HG02970 (cell line): ENCODE results near the gene TENM4.
"Not testable (repeated sequence)": the region's sequence is repeated elsewhere in the genome, so short reads cannot be mapped to it uniquely, and the experiment has no call there.

ENCODE experiments used
- ATAC-seq: cut with Tn5 transposase; IDR thresholded peaks from one replicate; pipeline ENCODE4 v1.9.1; 2021; ENCODE audit warnings: mild to moderate bottlenecking, moderate library complexity, moderate number of reproducible peaks; ENCODE audit not compliant: unreplicated experiment, low FRiP score

The TENM4 gene

DNA sequence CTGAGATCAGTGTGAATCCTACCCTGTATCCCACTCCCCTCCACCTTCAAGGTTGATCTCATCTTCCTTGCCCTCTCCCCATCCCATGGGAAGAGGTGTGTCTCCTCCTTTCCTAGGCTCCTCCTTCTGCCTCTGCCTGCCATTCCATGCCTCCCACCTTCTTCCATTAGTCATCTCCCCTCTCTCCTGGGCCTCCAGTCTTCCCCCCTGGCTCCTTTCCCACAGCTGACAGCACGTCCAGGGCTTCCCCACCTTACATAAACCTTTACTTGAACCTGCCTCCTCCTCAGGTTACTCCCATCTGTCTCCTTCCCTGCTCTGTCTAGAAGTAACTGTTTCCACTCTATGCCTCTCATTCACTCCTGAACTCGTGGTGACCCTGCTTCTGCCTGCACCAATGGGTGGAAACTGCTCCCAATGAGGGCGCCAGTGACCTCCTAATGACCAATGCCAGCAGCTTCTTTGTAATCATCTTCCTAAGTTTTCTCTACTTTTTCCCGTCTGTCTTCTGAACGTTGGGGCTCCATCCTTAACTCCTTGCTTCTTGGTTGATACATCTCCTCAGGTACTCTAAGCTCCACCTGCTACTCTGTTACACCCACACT is 599.3 kb downstream of the TENM4 start:
- ATAC-seq: no peak

DNA sequence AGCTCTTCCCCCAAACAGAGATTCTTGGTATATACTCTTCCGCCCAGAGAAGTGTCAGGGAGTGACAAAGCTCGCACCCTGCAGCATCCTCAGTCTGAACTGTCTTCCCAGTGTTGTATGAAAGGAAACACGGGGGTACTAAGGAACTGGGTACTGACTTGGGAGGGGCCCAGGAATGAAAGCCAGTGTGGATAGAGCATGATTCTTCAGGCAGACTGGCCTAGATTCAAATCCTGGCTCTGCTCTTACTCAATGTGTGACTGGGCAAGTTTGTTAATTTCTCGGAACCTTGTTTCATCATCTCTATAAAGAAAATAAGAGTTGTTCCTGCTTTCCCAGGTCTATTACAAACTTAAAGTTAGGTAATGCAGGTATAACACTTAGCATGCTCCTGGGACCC is 600.2 kb downstream of the TENM4 start:
- no peak for ATAC-seq

DNA sequence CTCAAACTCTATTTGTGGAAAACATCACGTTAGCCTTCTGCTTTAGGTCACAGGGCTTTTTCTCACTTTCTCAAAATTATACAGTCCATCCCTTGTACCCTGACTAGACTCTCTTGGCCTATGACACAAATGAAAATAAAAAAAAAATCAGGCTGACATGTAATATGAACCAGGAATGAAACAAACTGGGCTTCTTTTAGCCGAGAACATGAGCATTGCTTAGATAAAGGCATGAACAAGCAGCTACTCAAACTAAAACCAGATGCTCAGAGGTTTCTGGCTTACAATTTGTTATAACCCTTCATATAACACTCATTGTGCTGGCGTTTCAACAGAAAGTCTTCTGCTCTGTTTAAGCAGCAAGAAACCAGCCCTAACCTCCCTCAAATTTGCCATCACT is 600.6 kb downstream of the TENM4 start:
- no peak for ATAC-seq

DNA sequence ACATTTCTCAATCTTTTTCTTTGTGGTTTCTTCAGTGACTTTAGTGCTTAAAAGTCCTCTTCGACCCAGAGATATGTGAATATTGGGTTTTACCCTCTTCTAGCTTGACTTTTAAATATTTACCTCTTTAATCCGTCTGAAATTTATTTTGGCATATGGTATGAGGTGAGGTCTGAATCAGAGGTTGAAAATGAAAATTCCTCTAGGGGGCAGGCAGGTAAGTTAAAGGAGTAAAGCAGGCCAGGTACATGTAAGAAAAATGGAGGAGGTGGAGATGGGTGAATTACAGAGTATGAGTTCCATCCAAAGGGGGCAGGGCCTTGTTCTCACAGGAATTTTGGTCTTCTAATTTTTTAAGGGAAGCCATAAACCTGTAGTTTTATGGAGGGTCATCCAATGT is 602.4 kb downstream of the TENM4 start:
- no peak for ATAC-seq

DNA sequence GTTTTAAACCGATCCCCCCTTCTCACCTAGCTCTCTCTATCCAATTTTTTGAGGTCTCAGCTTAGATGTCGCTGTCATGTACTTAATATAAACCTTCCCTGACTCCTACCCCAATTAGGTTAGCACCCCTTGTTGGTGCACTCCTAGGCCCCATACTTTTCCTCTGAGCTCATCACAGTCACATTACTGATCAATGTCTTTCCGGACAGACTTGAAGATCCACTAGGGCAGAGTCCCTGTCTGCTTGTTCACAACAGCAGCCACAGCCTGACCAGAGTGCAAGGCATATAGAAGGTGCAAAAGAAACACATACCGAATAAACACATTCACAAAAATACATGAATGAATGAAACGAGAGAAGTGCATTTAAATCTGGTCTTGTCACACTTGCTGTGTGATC is 605.2 kb downstream of the TENM4 start:
- ATAC-seq: no peak

DNA sequence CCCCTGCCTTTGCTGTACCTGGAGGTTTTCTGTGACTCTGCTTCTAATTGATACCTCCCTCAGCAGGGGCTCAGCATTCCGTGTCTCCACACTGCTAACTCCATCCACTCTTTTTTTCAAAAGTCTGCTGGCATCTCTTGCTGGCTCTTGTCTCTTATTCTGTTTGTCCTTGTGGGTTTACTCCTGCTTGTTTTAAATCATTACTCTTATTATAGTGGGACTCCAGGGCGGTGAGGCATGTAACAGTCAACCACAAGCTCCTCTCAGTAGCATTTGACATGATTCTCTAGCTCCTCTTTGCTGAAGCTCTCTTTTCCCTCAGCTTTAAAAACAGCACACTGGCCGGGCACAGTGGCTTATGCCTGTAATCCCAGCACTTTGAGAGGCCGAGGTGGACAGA is 605.9 kb downstream of the TENM4 start:
- ATAC-seq: no peak

DNA sequence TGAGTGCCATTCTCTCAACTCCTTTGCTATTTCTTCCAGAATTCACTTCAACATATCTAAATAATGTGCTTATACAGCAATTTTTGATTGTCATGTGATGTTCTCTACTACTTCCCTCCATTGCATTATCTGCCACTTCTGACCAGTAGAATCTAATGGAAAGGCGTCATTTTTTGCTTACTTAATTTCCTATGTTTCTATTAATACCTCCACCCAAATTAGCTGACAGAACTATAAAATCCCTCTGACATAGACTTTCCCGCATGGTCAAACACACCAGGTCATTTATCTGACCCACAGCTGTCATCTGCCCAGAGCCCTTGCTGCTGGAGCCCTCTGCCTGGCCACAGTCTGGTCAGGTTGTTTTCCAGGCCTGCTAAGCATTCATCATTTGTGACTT is 607.6 kb downstream of the TENM4 start:
- ATAC-seq: no peak

DNA sequence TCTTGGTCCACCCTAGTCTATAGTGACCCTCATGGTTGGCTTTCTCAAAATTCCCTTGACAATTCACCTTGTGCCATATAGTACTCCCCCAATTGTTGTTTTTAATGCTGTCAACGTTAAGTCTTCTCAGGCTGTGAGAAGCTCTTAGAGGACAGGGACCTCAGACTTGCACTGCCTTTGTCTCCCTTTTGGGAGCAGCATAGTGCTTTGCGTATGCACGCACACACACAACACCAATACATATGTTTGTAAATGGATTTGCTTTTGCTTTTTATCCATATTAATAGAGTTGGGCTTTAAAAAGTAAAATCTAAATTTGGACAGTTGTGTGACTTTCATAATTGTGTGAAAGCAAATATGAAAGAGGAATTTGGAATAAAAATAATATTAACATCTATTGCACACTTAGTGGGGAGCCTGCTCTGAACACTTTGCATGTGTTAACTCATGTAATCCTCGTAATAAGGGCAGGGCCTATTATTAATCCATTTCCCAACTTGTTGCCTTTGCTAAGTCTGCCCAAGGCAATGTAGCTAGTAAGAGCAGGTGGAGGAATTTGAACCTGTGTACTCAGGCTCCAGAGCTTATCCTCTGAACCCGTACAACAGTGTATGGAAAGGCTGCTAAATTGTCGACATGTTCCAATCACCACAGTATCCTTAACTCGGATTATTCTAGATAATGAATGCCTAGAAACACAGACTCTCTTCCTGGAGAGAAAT is 608.4 kb downstream of the TENM4 start:
- no peak for ATAC-seq

DNA sequence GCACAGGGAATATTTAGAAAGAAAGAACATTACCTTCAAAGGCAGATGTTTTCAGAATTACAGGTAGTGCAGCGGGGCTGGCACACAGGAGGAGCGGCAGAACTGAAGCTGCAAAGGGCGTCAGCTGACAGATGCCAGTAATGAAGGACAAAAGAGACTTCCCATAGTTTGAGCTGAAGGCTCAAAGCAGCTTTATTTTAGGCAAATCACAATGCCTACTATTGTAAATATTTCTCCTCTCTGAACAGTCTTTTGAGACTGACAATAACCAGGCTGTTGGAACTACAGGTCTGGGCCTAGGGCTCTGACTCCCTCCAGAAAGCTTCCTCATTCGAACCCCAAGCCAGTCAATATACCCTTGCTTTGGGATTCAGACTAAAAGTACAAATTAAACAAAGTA is 609.3 kb downstream of the TENM4 start:
- ATAC-seq: no peak

DNA sequence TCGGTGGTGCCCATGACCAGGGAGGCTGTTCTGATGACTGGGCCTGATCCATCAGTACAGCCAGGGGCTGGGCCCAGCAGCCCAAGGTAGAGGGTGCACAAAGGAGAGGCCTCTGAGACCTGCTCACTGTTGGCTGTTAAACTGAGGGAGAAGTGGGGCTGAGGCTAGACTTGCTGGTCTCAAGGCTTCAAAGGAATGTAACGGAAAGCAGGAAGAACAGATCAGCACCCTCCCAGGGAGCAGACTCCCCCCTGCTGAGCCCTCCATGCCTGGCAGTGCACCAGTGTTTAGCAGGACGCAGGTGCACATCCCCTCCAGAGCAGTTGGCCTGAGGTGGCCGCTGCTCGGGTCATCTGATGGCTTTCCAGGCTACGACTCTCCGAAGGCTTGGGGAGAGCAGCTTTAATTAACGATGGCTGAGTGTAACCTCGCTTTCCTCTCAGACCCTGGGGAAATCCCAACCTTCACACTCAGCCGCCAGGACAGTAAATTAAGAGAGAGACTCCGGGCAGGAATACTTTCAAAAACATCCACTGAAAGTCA is 610.5 kb downstream of the TENM4 start:
- ATAC-seq: no peak

DNA sequence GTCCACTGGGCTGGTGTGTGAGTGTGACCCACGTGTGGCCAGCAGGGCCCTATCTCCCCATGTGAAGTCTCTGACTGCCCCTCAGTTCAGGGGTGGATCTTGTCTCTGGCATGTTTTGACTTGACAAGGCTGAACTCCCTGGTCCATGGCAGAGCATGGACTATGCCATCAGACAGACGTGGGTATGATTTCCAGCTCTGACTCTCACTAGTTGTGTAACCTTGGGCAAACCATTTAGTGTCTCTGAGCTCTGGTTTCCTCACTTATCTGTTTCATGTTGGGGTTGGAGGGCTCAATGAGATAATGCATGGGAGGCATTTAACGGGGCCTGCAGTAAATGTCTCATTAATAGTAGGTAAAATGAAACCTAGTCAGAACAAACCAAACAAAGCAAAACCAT is 611.7 kb downstream of the TENM4 start:
- ATAC-seq: no peak

DNA sequence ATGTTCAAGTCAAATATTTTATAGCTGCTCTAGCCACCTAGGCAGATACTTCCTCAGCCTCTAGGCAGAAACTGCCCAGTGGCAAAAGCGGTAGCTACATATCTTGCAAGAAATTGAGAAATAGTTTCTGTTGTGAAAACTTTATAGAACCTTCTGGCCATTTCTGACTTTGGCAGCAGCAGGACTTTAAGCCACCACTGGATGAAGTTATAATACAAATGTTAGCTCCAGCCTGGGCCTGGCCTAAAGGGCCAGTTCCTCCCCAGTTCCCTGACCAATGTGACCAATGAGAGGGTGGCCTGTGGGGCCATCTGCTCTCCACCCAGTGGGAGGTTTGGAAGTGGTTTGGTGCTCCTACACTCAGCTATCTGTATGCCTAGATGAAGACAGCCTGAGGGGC is 612.2 kb downstream of the TENM4 start:
- ATAC-seq: no peak

DNA sequence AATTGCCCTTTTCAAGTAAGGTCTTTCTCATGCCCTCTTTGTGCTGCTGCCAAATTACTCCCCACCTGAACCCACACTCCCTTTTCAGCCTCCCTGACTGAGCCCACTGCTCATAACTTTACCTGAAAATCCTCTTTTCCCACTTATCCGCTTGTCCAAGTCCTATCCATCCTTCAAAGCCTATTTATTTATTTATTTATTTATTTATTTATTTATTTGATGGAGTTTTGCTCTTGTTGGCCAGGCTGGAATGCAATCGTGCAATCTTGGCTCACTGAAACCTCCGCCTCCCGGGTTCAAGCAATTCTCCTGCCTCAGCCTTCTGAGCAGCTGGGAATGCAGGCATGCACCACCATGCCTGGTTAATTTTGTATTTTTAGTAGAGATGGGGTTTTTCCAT is 613.5 kb downstream of the TENM4 start:
- ATAC-seq: not testable (repeated sequence)

DNA sequence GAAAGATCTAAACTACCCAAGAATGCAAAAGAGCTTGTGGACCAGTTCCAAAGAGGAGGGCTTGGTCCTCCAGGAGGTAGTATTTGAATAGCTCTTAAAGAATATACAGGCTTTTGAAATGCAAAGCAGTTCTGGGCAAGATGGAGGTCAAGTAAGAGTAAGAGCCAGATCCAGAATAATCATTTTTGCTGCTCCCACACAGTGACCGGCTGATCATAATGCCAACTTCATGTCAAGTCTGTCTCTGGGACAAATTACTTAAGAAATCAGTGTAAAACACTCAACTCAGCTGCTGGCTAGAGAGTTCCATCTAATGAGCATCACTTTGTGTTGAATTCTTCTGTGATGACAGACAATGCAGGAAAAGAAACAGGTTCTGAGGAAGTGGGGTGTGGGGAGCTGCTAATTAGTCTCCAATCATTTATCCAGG is 615.2 kb downstream of the TENM4 start:
- no peak for ATAC-seq

DNA sequence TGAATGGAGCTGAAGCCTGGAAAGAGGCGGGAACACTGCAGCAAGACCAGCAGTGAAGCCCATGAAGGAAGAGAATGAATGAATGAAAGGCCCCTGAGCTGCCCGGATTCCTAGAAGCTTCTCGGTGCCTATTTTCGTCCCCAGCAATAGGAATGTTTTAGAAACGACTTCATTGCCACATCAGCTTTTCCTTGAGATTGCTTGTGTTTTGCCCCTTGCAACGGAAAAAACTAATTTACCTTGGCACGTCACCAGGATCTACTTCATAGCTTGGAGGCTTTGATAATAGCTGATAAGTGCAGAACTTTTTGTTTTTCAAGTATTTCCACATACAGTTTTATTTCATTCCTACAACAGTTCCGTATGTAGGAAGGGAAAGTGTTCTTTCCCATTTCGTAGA is 617.2 kb downstream of the TENM4 start:
- no peak for ATAC-seq

DNA sequence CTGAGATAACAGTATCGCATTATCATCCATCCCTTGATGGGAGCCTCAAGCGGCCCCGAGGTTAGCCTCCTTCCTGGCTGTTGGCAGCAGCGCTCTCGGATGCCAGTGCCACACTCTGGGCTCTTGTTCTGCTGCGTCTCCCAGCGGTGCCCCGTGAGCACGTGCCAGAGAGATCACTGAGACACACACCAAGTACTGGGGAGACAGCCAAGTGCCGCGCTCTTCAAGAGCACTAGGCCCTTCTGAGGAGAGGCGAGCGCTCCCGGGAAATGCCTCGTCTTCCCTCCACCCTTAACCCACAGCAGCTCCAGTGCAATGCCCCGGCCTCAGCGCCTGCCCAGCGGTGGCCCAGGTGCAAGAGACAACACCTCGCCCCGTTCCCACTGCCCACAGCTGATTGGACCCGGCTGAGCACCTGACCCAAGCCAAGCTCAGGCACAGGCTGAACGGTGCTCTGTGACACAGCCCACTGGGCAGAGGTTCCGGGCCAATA is 617.9 kb downstream of the TENM4 start:
- no peak for ATAC-seq

DNA sequence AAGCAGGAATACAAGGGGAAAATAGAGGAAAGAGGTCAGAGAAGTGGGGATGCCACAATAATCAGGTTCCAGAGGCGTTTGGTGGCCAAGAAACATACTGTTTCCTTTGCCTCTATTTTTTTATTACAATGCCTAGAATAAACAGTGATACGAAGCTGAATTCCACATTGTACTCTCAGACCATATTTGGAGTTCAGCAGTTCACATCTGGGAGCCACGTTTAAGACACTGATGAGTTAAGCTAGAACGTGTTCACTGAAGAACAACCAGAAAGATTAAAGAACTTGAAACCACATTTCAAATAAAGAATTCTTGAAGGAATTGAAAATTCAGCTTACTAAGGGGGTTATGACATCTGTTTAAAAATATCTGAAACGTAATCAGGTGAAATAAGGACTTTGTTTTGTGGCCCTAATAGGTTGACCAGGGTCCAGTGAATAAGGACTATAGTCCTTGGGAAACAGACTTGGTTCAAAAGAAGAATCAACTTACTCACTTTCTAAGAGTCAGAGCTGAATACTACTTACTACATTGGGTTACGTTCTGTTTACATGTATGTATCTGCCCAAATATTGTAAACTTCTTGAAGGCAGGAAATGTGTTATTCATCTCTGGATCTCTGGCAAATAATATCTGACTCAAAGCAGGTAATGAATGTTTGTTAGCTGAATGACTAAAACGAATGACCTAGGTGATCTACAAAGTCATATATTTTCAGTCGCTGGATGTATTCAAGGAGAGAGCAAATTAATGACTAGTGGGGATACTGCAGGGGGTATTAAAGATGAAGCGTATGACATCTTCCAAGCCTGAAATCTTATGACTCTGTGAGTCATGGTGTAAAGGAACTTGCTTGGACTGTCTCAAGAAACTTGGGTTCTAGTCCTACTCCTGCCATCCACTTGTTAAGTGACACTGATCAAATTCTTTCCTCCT is 619.2 kb downstream of the TENM4 start:
- ATAC-seq: no peak

DNA sequence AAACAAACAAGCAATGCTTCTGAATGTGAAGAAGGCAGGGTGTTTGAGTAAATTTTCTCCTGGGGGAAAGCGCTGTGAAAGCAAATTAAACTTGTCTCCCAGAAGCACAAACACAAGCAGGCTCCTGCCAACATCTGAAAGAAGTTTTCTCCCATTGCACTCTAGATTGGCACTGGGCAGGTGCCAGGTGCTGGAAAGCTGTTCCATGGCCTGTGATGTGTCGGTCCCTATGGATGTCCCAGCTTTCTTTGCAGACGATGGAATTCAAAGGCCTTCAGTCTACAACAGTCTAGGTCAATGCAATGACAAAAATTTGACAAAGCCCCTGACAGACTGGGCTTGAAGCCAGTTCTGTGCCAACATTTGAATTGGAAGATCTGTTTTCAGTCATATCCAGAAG is 620.1 kb downstream of the TENM4 start:
- ATAC-seq: no peak

DNA sequence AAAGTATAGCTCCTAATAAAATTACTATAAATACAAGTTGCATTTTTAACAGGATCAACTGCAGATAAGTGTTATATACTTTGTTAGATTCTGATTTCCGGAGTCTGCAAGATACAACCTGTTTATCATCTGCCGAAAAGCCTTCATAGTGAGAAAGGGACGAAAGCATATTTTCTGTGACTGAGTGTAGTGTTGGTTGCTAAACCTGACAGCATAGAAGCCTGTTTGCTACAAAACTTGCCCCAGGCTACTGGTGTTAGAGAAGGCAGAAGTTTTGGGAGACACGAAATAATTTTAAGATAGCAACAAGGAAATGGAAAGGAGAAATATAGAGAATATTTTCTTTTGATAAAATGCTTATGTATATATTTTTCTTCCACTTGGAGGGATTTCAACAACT is 622.6 kb downstream of the TENM4 start:
- ATAC-seq: no peak

DNA sequence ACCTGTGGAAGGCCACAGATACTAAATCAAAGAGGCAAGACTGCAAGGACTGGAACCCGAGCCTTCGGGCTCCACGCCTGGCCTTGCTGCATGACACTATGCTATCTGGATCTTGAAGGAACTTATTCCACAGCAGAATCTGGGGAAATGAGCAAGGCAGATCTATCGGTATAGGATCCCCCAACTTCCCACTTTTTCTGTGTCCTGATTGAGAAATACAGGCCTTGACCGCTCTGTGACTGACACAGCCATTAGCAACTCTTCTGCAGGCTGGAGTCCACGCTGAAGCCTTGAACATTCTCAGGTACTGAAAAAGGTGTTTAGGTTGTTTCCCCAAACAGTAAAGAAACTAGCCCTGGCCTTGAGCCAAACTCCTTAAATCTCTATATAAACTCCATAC is 625.0 kb downstream of the TENM4 start:
- ATAC-seq: no peak
